HG03159 (cell line): ENCODE results near the gene NOTCH4.
"Not testable (repeated sequence)": the region's sequence is repeated elsewhere in the genome, so short reads cannot be mapped to it uniquely, and the experiment has no call there.

Experiments
- ATAC-seq: cut with Tn5 transposase; IDR thresholded peaks from one replicate; pipeline ENCODE4 v1.9.1; 2021; ENCODE audit warnings: mild to moderate bottlenecking, moderate library complexity; ENCODE audit not compliant: unreplicated experiment

Gene NOTCH4

GRCh38 chr6:32223258-32224235 lies at the start of gene NOTCH4:
Gene NOTCH4 (minus strand): TSS chr6:32224067. CDS start chr6:32223928, 139 bp downstream.
- no peak for ATAC-seq

GRCh38 chr6:32271429-32271828 lies 47.6 kb upstream of the NOTCH4 start:
- ATAC-seq, result no peak

- ATAC-seq, result not testable (repeated sequence)
Measured at GRCh38 chr6:32268459-32268858, 44.6 kb upstream of the NOTCH4 start.

GRCh38 chr6:32267035-32267434 lies 43.2 kb upstream of the NOTCH4 start:
- no peak for ATAC-seq

GRCh38 chr6:32257262-32257661 lies 33.4 kb upstream of the NOTCH4 start:
- ATAC-seq, result not testable (repeated sequence)

GRCh38 chr6:32255199-32256153 lies 31.6 kb upstream of the NOTCH4 start:
- no peak for ATAC-seq

GRCh38 chr6:32254761-32255198 lies 30.9 kb upstream of the NOTCH4 start:
- ATAC-seq, result no peak

GRCh38 chr6:32252331-32253009 lies 28.6 kb upstream of the NOTCH4 start:
- no peak for ATAC-seq

GRCh38 chr6:32249262-32249661 lies 25.4 kb upstream of the NOTCH4 start:
- ATAC-seq, result no peak

GRCh38 chr6:32247401-32247800 lies 23.5 kb upstream of the NOTCH4 start:
- ATAC-seq, result no peak

- ATAC-seq, result no peak
Measured at GRCh38 chr6:32244946-32245398, 21.1 kb upstream of the NOTCH4 start.

GRCh38 chr6:32244270-32244669 lies 20.4 kb upstream of the NOTCH4 start:
- ATAC-seq, result no peak

GRCh38 chr6:32242318-32242813 lies 18.5 kb upstream of the NOTCH4 start:
- not testable (repeated sequence) for ATAC-seq

GRCh38 chr6:32240686-32241085 lies 16.8 kb upstream of the NOTCH4 start:
- no peak for ATAC-seq

- no peak for ATAC-seq
Measured at GRCh38 chr6:32239462-32239861, 15.6 kb upstream of the NOTCH4 start.

GRCh38 chr6:32234934-32235333 lies 11.1 kb upstream of the NOTCH4 start:
- ATAC-seq, result no peak

- ATAC-seq, result no peak
Measured at GRCh38 chr6:32226434-32226833, 2.6 kb upstream of the NOTCH4 start.

GRCh38 chr6:32224696-32225095 lies 829 bp upstream of the NOTCH4 start:
- no peak for ATAC-seq

- no peak for ATAC-seq
Measured at GRCh38 chr6:32222333-32223230, 1.3 kb downstream of the NOTCH4 start.
